WTC11 (cell line): ENCODE data around the gene GRIA4. TPM values are rescaled to one million over a fixed set of nuclear protein-coding genes. Genes with fewer than 3 reads are reported as not detected.

Source experiments
- ATAC-seq: fragments of 200-7000 bp; cut with Tn5 transposase; 2 replicates; pipeline ENCODE4 v1.10.0; 2021; ENCODE audit warnings: mild to moderate bottlenecking, moderate library complexity
- CTCF ChIA-PET: fragments of 300-600 bp; sonication (Branson Sonifier 250); formaldehyde crosslinking; loops from one replicate; lab custom pipeline; 2021; ENCODE audit warnings: antibody characterized with exemption; lab: Charles Lee
- POLR2A ChIA-PET: fragments of 350-600 bp; sonication (Branson Sonifier 250); formaldehyde crosslinking; loops from one replicate; lab custom pipeline; 2021; ENCODE audit warnings: antibody characterized with exemption; lab: Charles Lee
- DNase-seq: peaks from one replicate; pipeline ENCODE4 v3.0.0; 2021; ENCODE audit warnings: low spot score
- H3K27ac Mint-ChIP-seq: 2 replicates; pipeline ENCODE4 v1.8.0; 2021; ENCODE audit warnings: mixed read lengths
- H3K27me3 Mint-ChIP-seq: 2 replicates; pipeline ENCODE4 v1.8.0; 2021; ENCODE audit warnings: low read depth, mild to moderate bottlenecking, moderate library complexity, mixed read lengths
- H3K36me3 Mint-ChIP-seq: 2 replicates; pipeline ENCODE4 v1.8.0; 2021; ENCODE audit warnings: mixed read lengths
- H3K4me1 Mint-ChIP-seq: 2 replicates; pipeline ENCODE4 v1.8.0; 2022; ENCODE audit warnings: mixed read lengths
- H3K4me3 Mint-ChIP-seq: 2 replicates; pipeline ENCODE4 v1.8.0; 2021; ENCODE audit warnings: mild to moderate bottlenecking, moderate library complexity, mixed read lengths
- H3K9me3 Mint-ChIP-seq: 2 replicates; pipeline ENCODE4 v1.8.0; 2021; ENCODE audit warnings: mixed read lengths
- ARID4B ChIP-seq: sonication (generic); formaldehyde crosslinking; IDR thresholded peaks from 2 replicates; pipeline ENCODE4 v1.8.0; 2023; ENCODE audit warnings: missing genetic modification reagents, mild to moderate bottlenecking, borderline replicate concordance
- CBFB ChIP-seq: sonication (generic); formaldehyde crosslinking; IDR thresholded peaks from 2 replicates; pipeline ENCODE4 v1.8.1; 2022; ENCODE audit warnings: mild to moderate bottlenecking, low read depth, missing genetic modification reagents
- CREB1 ChIP-seq: sonication (generic); formaldehyde crosslinking; IDR thresholded peaks from 2 replicates; pipeline ENCODE4 v1.8.0; 2023; ENCODE audit warnings: mild to moderate bottlenecking, missing genetic modification reagents
- ESRRA ChIP-seq: sonication (generic); formaldehyde crosslinking; IDR thresholded peaks from 2 replicates; pipeline ENCODE4 v1.8.1; 2022; ENCODE audit warnings: mild to moderate bottlenecking, missing genetic modification reagents, borderline replicate concordance
- ETV6 ChIP-seq: sonication (generic); formaldehyde crosslinking; IDR thresholded peaks from 2 replicates; pipeline ENCODE4 v1.8.1; 2022; ENCODE audit warnings: mild to moderate bottlenecking, missing genetic modification reagents
- FOXK1 ChIP-seq: sonication (generic); formaldehyde crosslinking; IDR thresholded peaks from 2 replicates; pipeline ENCODE4 v1.8.0; 2022; ENCODE audit warnings: mild to moderate bottlenecking, moderate library complexity, missing genetic modification reagents
- FOXP4 ChIP-seq: sonication (generic); formaldehyde crosslinking; IDR thresholded peaks from 2 replicates; pipeline ENCODE4 v1.8.0; 2022; ENCODE audit warnings: mild to moderate bottlenecking, missing genetic modification reagents
- HMGXB4 ChIP-seq: sonication (generic); formaldehyde crosslinking; IDR thresholded peaks from 2 replicates; pipeline ENCODE4 v1.8.1; 2023; ENCODE audit warnings: mild to moderate bottlenecking, moderate library complexity, missing genetic modification reagents
- IRF1 ChIP-seq: sonication (generic); formaldehyde crosslinking; IDR thresholded peaks from 2 replicates; pipeline ENCODE4 v1.8.0; 2023; ENCODE audit warnings: missing genetic modification reagents
- IRF2 ChIP-seq: sonication (generic); formaldehyde crosslinking; IDR thresholded peaks from 2 replicates; pipeline ENCODE4 v1.8.0; 2022; ENCODE audit warnings: low read depth, missing genetic modification reagents, borderline replicate concordance
- KAT7 ChIP-seq: sonication (generic); formaldehyde crosslinking; IDR thresholded peaks from 2 replicates; pipeline ENCODE4 v1.8.1; 2023; ENCODE audit warnings: missing genetic modification reagents, mild to moderate bottlenecking, borderline replicate concordance
- MXD4 ChIP-seq: fragments of 250-450 bp; sonication (Bioruptor Pico); IDR thresholded peaks from 2 replicates; pipeline ENCODE4 v1.8.0; 2021; ENCODE audit warnings: mild to moderate bottlenecking, moderate library complexity, borderline replicate concordance
- NR2C2 ChIP-seq: sonication (generic); formaldehyde crosslinking; IDR thresholded peaks from 2 replicates; pipeline ENCODE4 v1.8.0; 2022; ENCODE audit warnings: mild to moderate bottlenecking, missing genetic modification reagents
- RORB ChIP-seq: fragments of 250-450 bp; sonication (Bioruptor Pico); IDR thresholded peaks from 2 replicates; pipeline ENCODE4 v1.9.0; 2021; ENCODE audit warnings: mild to moderate bottlenecking
- TEAD1 ChIP-seq: sonication (generic); formaldehyde crosslinking; IDR thresholded peaks from 2 replicates; pipeline ENCODE4 v1.8.0; 2022; ENCODE audit warnings: mild to moderate bottlenecking, missing genetic modification reagents
- TEAD4 ChIP-seq: sonication (generic); formaldehyde crosslinking; IDR thresholded peaks from 2 replicates; pipeline ENCODE4 v1.8.0; 2022; ENCODE audit warnings: mild to moderate bottlenecking, missing genetic modification reagents
- ZNF121 ChIP-seq: sonication (generic); formaldehyde crosslinking; IDR thresholded peaks from 2 replicates; pipeline ENCODE4 v1.8.0; 2023; ENCODE audit warnings: missing genetic modification reagents
- ZNF232 ChIP-seq: sonication (generic); formaldehyde crosslinking; IDR thresholded peaks from 2 replicates; pipeline ENCODE4 v1.8.0; 2022; ENCODE audit warnings: mild to moderate bottlenecking, missing genetic modification reagents
- ZNF263 ChIP-seq: sonication (generic); formaldehyde crosslinking; IDR thresholded peaks from 2 replicates; pipeline ENCODE4 v1.8.1; 2022; ENCODE audit warnings: low read depth, mild to moderate bottlenecking, moderate library complexity, missing genetic modification reagents
- ZNF317 ChIP-seq: sonication (generic); formaldehyde crosslinking; IDR thresholded peaks from 2 replicates; pipeline ENCODE4 v1.8.1; 2023; ENCODE audit warnings: low read depth, mild to moderate bottlenecking, moderate library complexity, missing genetic modification reagents, borderline replicate concordance
- ZNF396 ChIP-seq: fragments of 250-450 bp; sonication (Bioruptor Pico); IDR thresholded peaks from 2 replicates; pipeline ENCODE4 v1.8.0; 2021; ENCODE audit warnings: mild to moderate bottlenecking, moderate library complexity, borderline replicate concordance
- ZNF425 ChIP-seq: fragments of 250-450 bp; sonication (Bioruptor Pico); conservative IDR thresholded peaks from 2 replicates; pipeline ENCODE4 v1.9.0; 2021; ENCODE audit warnings: mild to moderate bottlenecking
- ZNF512 ChIP-seq: sonication (generic); formaldehyde crosslinking; IDR thresholded peaks from 2 replicates; pipeline ENCODE4 v1.8.1; 2022; ENCODE audit warnings: missing genetic modification reagents, borderline replicate concordance
- total RNA-seq: library from RNA; stranded (reverse); gene quantifications from 3 replicates; pipeline ENCODE4 v1.2.3, GENCODE V29; 2021

The GRIA4 gene
- total RNA-seq, 1 experiment from 2014 or later: 11.4 TPM

GRCh38 chr11:105884436-105884835, 274.6 kb downstream of the GRIA4 start:
- peaks cover 6% of the 10 kb centered on the region; the same call in 1 of the 2 replicates for H3K9me3 Mint-ChIP-seq
- DNase-seq (no peak), ATAC-seq (no peak)
- TF ChIP-seq CREB1 (CRISPR knock-in tag) (no peak), CBFB (no peak), FOXK1 (CRISPR knock-in tag) (no peak), ZNF121 (CRISPR knock-in tag) (no peak), ZNF232 (CRISPR knock-in tag) (no peak), MXD4 (no peak)
- no peaks in the 10 kb centered on the region for H3K27me3 Mint-ChIP-seq
- no peak overlapping the region for H3K27ac Mint-ChIP-seq
- ChIA-PET CTCF (no interaction called here), POLR2A (no interaction called here)
- no peak overlapping the region for H3K4me3 Mint-ChIP-seq
- H3K4me1 Mint-ChIP-seq: peaks cover 2% of the 10 kb centered on the region; the same call in 1 of the 2 replicates
- H3K36me3 Mint-ChIP-seq: no peaks in the 10 kb centered on the region

- CTCF ChIA-PET: no interaction called here
- TF ChIP-seq ETV6 (CRISPR knock-in tag) (no peak), IRF1 (CRISPR knock-in tag) (no peak), TEAD4 (CRISPR knock-in tag) (no peak), ZNF263 (no peak), ZNF512 (no peak), ZNF396 (CRISPR knock-in tag) (no peak), ARID4B (CRISPR knock-in tag) (no peak), HMGXB4 (CRISPR knock-in tag) (no peak), RORB (CRISPR knock-in tag) (no peak), TEAD1 (CRISPR knock-in tag) (no peak), ZNF317 (CRISPR knock-in tag) (no peak), KAT7 (no peak), IRF2 (CRISPR knock-in tag) (no peak), NR2C2 (CRISPR knock-in tag) (no peak), ESRRA (CRISPR knock-in tag) (no peak), ZNF425 (CRISPR knock-in tag) (no peak), FOXP4 (CRISPR knock-in tag) (no peak)
Measured at GRCh38 chr11:105891685-105892084, 281.8 kb downstream of the GRIA4 start.

More at GRCh38 chr11:105891685-105892084, 281.8 kb downstream of the GRIA4 start:
- Mint-ChIP-seq H3K36me3 (no peaks in the 10 kb centered on the region), H3K9me3 (no peaks in the 10 kb centered on the region), H3K27me3 (no peaks in the 10 kb centered on the region), H3K4me3 (no peak overlapping the region), H3K4me1 (peaks cover 30% of the 10 kb centered on the region), H3K27ac (peak overlapping the region; percentile 67; the same call in 1 of the 2 replicates)
- ATAC-seq (peak; percentile 41; the same call in 1 of the 2 replicates), DNase-seq (no peak)
- POLR2A ChIA-PET: no interaction called here
